Spleen (tissue), 7 donors: ENCODE data around the gene LTN1.

Source experiments
- CTCF ChIP-seq, 11 experiments: fragments of 200-600 bp in 7 of 11; fragments of 450-650 bp in 4 of 11; sonication (generic) in 4 of 11; IDR thresholded peaks in 8 of 11; conservative IDR thresholded peaks in 3 of 11; 1 replicate in 7 of 11; 2 replicates in 4 of 11; pipeline versions ENCODE4 v1.4.0 to v1.8.0; 2016 to 2021; ENCODE audit warnings: antibody characterized with exemption in 11 of 11, inconsistent platforms in 4 of 11, mild to moderate bottlenecking in 1 of 11
- POLR2AphosphoS5 ChIP-seq, 3 donors: sonication (generic); formaldehyde crosslinking; IDR thresholded peaks; one replicate each; pipeline ENCODE4 v1.5.1; 2017; ENCODE audit warnings: antibody characterized with exemption in 3 of 3
- donor health status: DM: no; HTN: no; CAD: no; lungs with moderate emphysema.
- donor health status: DM: no; HTN: no; CAD: no.
- donor health status: DM: no; HTN: no; CAD: no.

GRCh38 chr21:28974531-28975227 is 18.0 kb downstream of the LTN1 start:
- TF ChIP-seq CTCF (IDR thresholded peaks at IDR 0.05 in 8 of 11, conservative IDR thresholded peaks at IDR 0.05 in 3 of 11), result no peak
- TF ChIP-seq POLR2AphosphoS5 (IDR thresholded peaks at IDR 0.05), result no peak
